ENCODE results near the gene CENPT.

Gene CENPT

GRCh38 chr16:67847064-67847861 lies at the start of gene CENPT:
TSS of gene CENPT (minus strand) at chr16:67847693. CDS start at chr16:67833859, 13,834 bp downstream.
- peak; percentile 88 for DNase-seq

- DNase-seq: no peak
Measured at GRCh38 chr16:67897231-67897630, 49.7 kb upstream of the CENPT start.

GRCh38 chr16:67893743-67894399 lies 46.4 kb upstream of the CENPT start:
- DNase-seq: no peak

GRCh38 chr16:67892899-67893742 lies 45.6 kb upstream of the CENPT start, which contains the start of gene PSKH1:
TSS of gene PSKH1 (plus strand) at chr16:67893254. CDS start at chr16:67908750, 15,496 bp downstream.
- DNase-seq: peak; percentile 95

- DNase-seq: no peak
Measured at GRCh38 chr16:67892375-67892774, 44.9 kb upstream of the CENPT start.

- no peak for DNase-seq
Measured at GRCh38 chr16:67888331-67888730, 40.8 kb upstream of the CENPT start.

GRCh38 chr16:67886387-67886786 lies 38.9 kb upstream of the CENPT start:
- DNase-seq: no peak

- no peak for DNase-seq
Measured at GRCh38 chr16:67885976-67886375, 38.5 kb upstream of the CENPT start.

- DNase-seq: no peak
Measured at GRCh38 chr16:67885545-67885944, 38.1 kb upstream of the CENPT start.

- no peak for DNase-seq
Measured at GRCh38 chr16:67884684-67885083, 37.2 kb upstream of the CENPT start, which contains the start of gene NRN1L. TSS of gene NRN1L (plus strand) at chr16:67884885. CDS start at chr16:67884904, 19 bp downstream.

GRCh38 chr16:67883872-67884261 lies 36.4 kb upstream of the CENPT start:
- peak; percentile 72 for DNase-seq

- no peak for DNase-seq
Measured at GRCh38 chr16:67883146-67883871, 35.8 kb upstream of the CENPT start.

- no peak for DNase-seq
Measured at GRCh38 chr16:67882374-67883145, 35.1 kb upstream of the CENPT start.

GRCh38 chr16:67881621-67882161 lies 34.2 kb upstream of the CENPT start:
- no peak for DNase-seq

- no peak for DNase-seq
Measured at GRCh38 chr16:67880584-67880983, 33.1 kb upstream of the CENPT start.

GRCh38 chr16:67879936-67880335 lies 32.4 kb upstream of the CENPT start:
- no peak for DNase-seq

GRCh38 chr16:67879462-67879861 lies 32.0 kb upstream of the CENPT start:
- no peak for DNase-seq

GRCh38 chr16:67878846-67879245 lies 31.4 kb upstream of the CENPT start:
- no peak for DNase-seq

- no peak for DNase-seq
Measured at GRCh38 chr16:67878232-67878631, 30.7 kb upstream of the CENPT start.

GRCh38 chr16:67877064-67877463 lies 29.6 kb upstream of the CENPT start:
- no peak for DNase-seq

GRCh38 chr16:67874372-67874771 lies 26.9 kb upstream of the CENPT start:
- no peak for DNase-seq
